H1 (cell line): ENCODE data around the gene CSHL1. TPM values are rescaled to one million over a fixed set of nuclear protein-coding genes. Genes with fewer than 3 reads are reported as not detected.
"Not testable (repeated sequence)": the region's sequence is repeated elsewhere in the genome, so short reads cannot be mapped to it uniquely, and the experiment has no call there.

Experiments
- CTCF ChIA-PET: fragments of 300-600 bp; sonication (Branson Sonifier 250); formaldehyde crosslinking; loops from one replicate; lab custom pipeline; 2021; ENCODE audit not compliant: partially characterized antibody; lab: Charles Lee
- POLR2A ChIA-PET: fragments of 300-600 bp; sonication (Branson Sonifier 250); formaldehyde crosslinking; loops from one replicate; lab custom pipeline; 2021; ENCODE audit warnings: inconsistent platforms; ENCODE audit not compliant: partially characterized antibody; lab: Charles Lee
- DNase-seq, 2 experiments: peaks; one replicate each; pipeline versions ENCODE4 v3.0.0 to v3.0.0-alpha.2; 2010 to 2022; ENCODE audit warnings: low spot score in 2 of 2, low read depth in 1 of 2, mixed read lengths in 1 of 2
- FAIRE-seq: peaks from 2 replicates; lab custom pipeline; 2011; peaks lifted over from hg19 to GRCh38; lab: Jason Lieb, UNC
- H2AFZ ChIP-seq: 2 replicates; pipeline ENCODE4 v1.8.1; 2012; ENCODE audit warnings: low read length, inconsistent platforms
- H2AK5ac ChIP-seq: 2 replicates; pipeline ENCODE4 v1.6.1; 2013; ENCODE audit warnings: low read depth, low read length
- H2BK120ac ChIP-seq: replicated peaks from 2 replicates; pipeline ENCODE3; 2013; ENCODE audit warnings: low read depth, low read length, inconsistent platforms
- H2BK12ac ChIP-seq: 2 replicates; pipeline ENCODE4 v1.6.1; 2013; ENCODE audit warnings: low read depth, low read length
- H2BK15ac ChIP-seq: 2 replicates; pipeline ENCODE4 v1.6.1; 2013; ENCODE audit warnings: low read length
- H2BK20ac ChIP-seq: 2 replicates; pipeline ENCODE4 v1.6.1; 2013; ENCODE audit warnings: low read length
- H2BK5ac ChIP-seq: 2 replicates; pipeline ENCODE4 v1.6.1; 2013; ENCODE audit warnings: low read depth, low read length
- H3K14ac ChIP-seq: 2 replicates; pipeline ENCODE4 v1.6.1; 2013; ENCODE audit warnings: inconsistent platforms; ENCODE audit not compliant: insufficient read length
- H3K18ac ChIP-seq: 2 replicates; pipeline ENCODE4 v1.6.1; 2013; ENCODE audit warnings: low read length; ENCODE audit errors: extremely low read depth
- H3K23ac ChIP-seq: 2 replicates; pipeline ENCODE4 v1.6.1; 2013; ENCODE audit warnings: inconsistent platforms; ENCODE audit not compliant: insufficient read length
- H3K23me2 ChIP-seq: 2 replicates; pipeline ENCODE4 v1.6.1; 2013; ENCODE audit warnings: low read depth, low read length
- H3K27ac ChIP-seq: 2 replicates; pipeline ENCODE4 v1.6.1; 2011; ENCODE audit warnings: low read depth, low read length, inconsistent platforms
- H3K27me3 ChIP-seq, 4 experiments: replicated peaks in 1 of 4; 1 replicate in 1 of 4; 2 replicates in 3 of 4; pipeline versions ENCODE4 v1.6.1 to v1.8.1; 2011 to 2013; ENCODE audit warnings: low read length in 3 of 4, mild to moderate bottlenecking in 3 of 4, inconsistent platforms in 2 of 4, mixed read lengths in 2 of 4, moderate library complexity in 1 of 4; ENCODE audit not compliant: control insufficient read depth in 3 of 4, insufficient read depth in 3 of 4; ENCODE audit errors: extremely low read depth in 1 of 4
- H3K36me3 ChIP-seq, 4 experiments: 2 replicates each; pipeline versions ENCODE4 v1.6.1 to v1.8.1; 2011 to 2013; ENCODE audit warnings: mild to moderate bottlenecking in 4 of 4, low read length in 3 of 4, moderate library complexity in 2 of 4, control low read depth in 1 of 4, inconsistent platforms in 1 of 4; ENCODE audit not compliant: insufficient read depth in 4 of 4, control insufficient read depth in 2 of 4
- H3K4ac ChIP-seq: replicated peaks from 2 replicates; pipeline ENCODE3; 2013; ENCODE audit warnings: low read length, low read depth, mixed read lengths, inconsistent platforms; ENCODE audit not compliant: insufficient read length
- H3K4me1 ChIP-seq, 4 experiments: replicated peaks in 1 of 4; 1 replicate in 1 of 4; 2 replicates in 3 of 4; pipeline versions ENCODE4 v1.6.1 to v1.8.1; 2011 to 2013; ENCODE audit warnings: low read length in 3 of 4, inconsistent platforms in 2 of 4, mixed read lengths in 1 of 4; ENCODE audit not compliant: insufficient read depth in 4 of 4, control insufficient read depth in 3 of 4
- H3K4me2 ChIP-seq, 2 experiments: 2 replicates each; pipeline versions ENCODE4 v1.6.1 to v1.8.1; 2011 to 2013; ENCODE audit warnings: low read depth in 2 of 2, low read length in 2 of 2, control low read depth in 1 of 2, inconsistent platforms in 1 of 2, mild to moderate bottlenecking in 1 of 2; ENCODE audit not compliant: insufficient read depth in 1 of 2
- H3K4me3 ChIP-seq, 4 experiments: fragments of 200-600, 300-600 bp in 1 of 4; sonication (generic), shearing (Covaris generic), sonication (Bioruptor Twin) in 1 of 4; 2 replicates each; pipeline versions ENCODE4 v1.5.1 to v1.8.1; 2011 to 2016; ENCODE audit warnings: low read length in 4 of 4, low read depth in 3 of 4, control low read depth in 2 of 4, inconsistent platforms in 2 of 4, mild to moderate bottlenecking in 2 of 4, mixed read lengths in 1 of 4, moderate library complexity in 1 of 4; ENCODE audit not compliant: insufficient read depth in 2 of 4; ENCODE audit errors: extremely low read depth in 1 of 4
- H3K56ac ChIP-seq: replicated peaks from 2 replicates; pipeline ENCODE3; 2013; ENCODE audit warnings: low read depth, mild to moderate bottlenecking, mixed read lengths, low read length, inconsistent platforms; ENCODE audit not compliant: insufficient read length
- H3K79me1 ChIP-seq: 2 replicates; pipeline ENCODE4 v1.6.1; 2013; ENCODE audit warnings: low read depth, low read length, control low read depth
- H3K79me2 ChIP-seq, 2 experiments: 2 replicates each; pipeline versions ENCODE4 v1.6.1 to v1.8.1; 2012 to 2013; ENCODE audit warnings: low read length in 2 of 2, mild to moderate bottlenecking in 2 of 2, inconsistent platforms in 1 of 2; ENCODE audit not compliant: insufficient read depth in 2 of 2, control insufficient read depth in 1 of 2
- H3K9ac ChIP-seq, 4 experiments: replicated peaks in 1 of 4; 1 replicate in 1 of 4; 2 replicates in 3 of 4; pipeline versions ENCODE4 v1.6.1 to v1.8.1; 2011 to 2013; ENCODE audit warnings: low read depth in 3 of 4, low read length in 3 of 4, control low read depth in 2 of 4, mild to moderate bottlenecking in 2 of 4, moderate library complexity in 2 of 4, inconsistent platforms in 1 of 4; ENCODE audit errors: extremely low read depth in 1 of 4
- H3K9me3 ChIP-seq, 2 experiments: 2 replicates each; pipeline versions ENCODE4 v1.6.1 to v1.8.1; 2012 to 2013; ENCODE audit warnings: mild to moderate bottlenecking in 2 of 2, moderate library complexity in 2 of 2, control low read depth in 1 of 2, inconsistent platforms in 1 of 2, low read depth in 1 of 2, low read length in 1 of 2, mixed read lengths in 1 of 2; ENCODE audit not compliant: insufficient read depth in 2 of 2
- H4K20me1 ChIP-seq, 2 experiments: replicated peaks in 1 of 2; 2 replicates each; pipeline versions ENCODE3 to v1.8.1; 2011 to 2013; ENCODE audit warnings: inconsistent platforms in 2 of 2, low read length in 2 of 2, mild to moderate bottlenecking in 1 of 2; ENCODE audit not compliant: insufficient read depth in 2 of 2, control insufficient read depth in 1 of 2
- H4K5ac ChIP-seq: 2 replicates; pipeline ENCODE4 v1.6.1; 2013; ENCODE audit warnings: low read length, low read depth, mixed read lengths, inconsistent platforms; ENCODE audit not compliant: insufficient read length
- H4K8ac ChIP-seq: 2 replicates; pipeline ENCODE4 v1.8.0; 2013; ENCODE audit warnings: mild to moderate bottlenecking, moderate library complexity, low read length, inconsistent platforms; ENCODE audit not compliant: insufficient read depth; ENCODE audit errors: extremely low read depth
- H4K91ac ChIP-seq: replicated peaks from 2 replicates; pipeline ENCODE3; 2013; ENCODE audit warnings: low read length, mixed read lengths, inconsistent platforms; ENCODE audit not compliant: insufficient read length
- WGBS, 2 experiments: shearing (Covaris generic) in 1 of 2; methylation state at CpG; one replicate each; pipeline versions ENCODE4 v1.1.6 to v1.1.7; 2013 to 2015; ENCODE audit warnings: low lambda C conversion rate in 2 of 2, mixed read lengths in 2 of 2, inconsistent platforms in 1 of 2, low coverage in 1 of 2, missing lambda C conversion rate in 1 of 2; ENCODE audit not compliant: insufficient replicate concordance in 2 of 2, insufficient coverage in 1 of 2, insufficient read length in 1 of 2; ENCODE audit errors: extremely low coverage in 1 of 2, missing lambda C conversion rate in 1 of 2; 5-methylcytosine and 5-hydroxymethylcytosine counted together
- polyA plus RNA-seq, 7 experiments: library from polyadenylated mRNA; depleted of rRNA in 3 of 7; stranded (reverse) in 5 of 7; unstranded in 2 of 7; fragments of >200 nt in 5 of 7; fragments of 200-250 nt in 2 of 7; gene quantifications; 1 replicate in 5 of 7; 2 replicates in 1 of 7; 4 replicates in 1 of 7; pipeline versions ENCODE4 v1.2.1 to v1.2.3, GENCODE V29; 2011 to 2013; ENCODE audit warnings: missing spikeins in 2 of 7, mixed read lengths in 2 of 7
- total RNA-seq: library from RNA; stranded (reverse); fragmentation: NEBNext Ultra II Directional; extraction: Animal tissue kit (Norgen Biotek cat#: 25700); gene quantifications from 2 replicates; pipeline ENCODE4 v1.2.1, GENCODE V29; 2021

The CSHL1 gene
- total and polyA plus RNA-seq, 2 of the 8 experiments (the other 6 are each of a cell fraction or from before 2014, with no cell fraction given) = not detected

DNA sequence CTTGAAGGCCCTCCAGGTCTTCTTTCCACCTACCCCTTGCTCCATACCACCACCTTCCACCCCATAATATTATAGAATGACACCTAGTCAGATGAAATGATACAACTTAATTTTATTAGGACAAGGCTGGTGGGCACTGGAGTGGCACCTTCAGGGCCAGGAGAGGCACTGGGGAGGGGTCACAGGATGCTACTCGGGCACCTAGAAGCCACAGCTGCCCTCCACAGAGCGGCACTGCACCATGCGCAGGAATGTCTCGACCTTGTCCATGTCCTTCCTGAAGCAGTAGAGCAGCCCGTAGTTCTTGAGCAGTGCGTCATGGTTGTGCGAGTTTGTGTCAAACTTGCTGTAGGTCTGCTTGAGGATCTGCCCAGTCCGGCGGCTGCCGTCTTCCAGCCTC is 16.2 kb downstream of the CSHL1 start:
- H4K5ac ChIP-seq, CTCF ChIA-PET, DNase-seq, H3K4me3 ChIP-seq, H3K36me3 ChIP-seq, H2BK5ac ChIP-seq, H4K20me1 ChIP-seq, H2BK12ac ChIP-seq, H2BK15ac ChIP-seq, H4K91ac ChIP-seq, H3K9me3 ChIP-seq, FAIRE-seq, H2BK120ac ChIP-seq, H3K79me1 ChIP-seq, H2AK5ac ChIP-seq, H2BK20ac ChIP-seq, H3K23ac ChIP-seq, H4K8ac ChIP-seq, H3K4me2 ChIP-seq, H3K14ac ChIP-seq, H3K27ac ChIP-seq, H3K79me2 ChIP-seq, H3K27me3 ChIP-seq, H3K18ac ChIP-seq, H3K9ac ChIP-seq, H3K56ac ChIP-seq, H3K4ac ChIP-seq, H3K4me1 ChIP-seq, POLR2A ChIA-PET, H3K23me2 ChIP-seq, H2AFZ ChIP-seq: not testable (repeated sequence)
- WGBS, 2 experiments = 86% methylated on average over 1 of the region's 10 CpGs; no CpG with 5 or more reads in 1 of the 2 experiments

DNA sequence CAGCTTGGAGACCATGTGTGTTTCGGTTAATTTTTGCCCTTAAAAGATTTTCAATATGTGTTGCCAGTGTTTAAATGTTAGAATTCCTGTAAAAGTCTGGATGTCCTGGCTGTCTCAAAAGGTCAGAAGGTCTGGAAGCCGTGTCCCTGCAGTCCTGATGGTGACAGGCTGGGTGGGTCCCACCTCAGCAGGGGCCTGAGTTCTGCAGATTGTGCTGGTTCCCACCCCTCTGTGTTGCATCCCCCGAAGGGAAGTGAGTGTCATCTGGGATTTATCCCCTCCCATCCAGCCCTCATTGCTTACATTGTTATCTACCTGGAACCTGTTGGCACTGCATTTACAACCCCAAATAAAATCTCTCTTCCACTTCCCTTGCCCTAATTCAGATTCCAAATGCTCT is 17.0 kb downstream of the CSHL1 start:
- H3K4me1 ChIP-seq, H3K23me2 ChIP-seq, H3K56ac ChIP-seq, H4K8ac ChIP-seq, H2BK5ac ChIP-seq, H3K4me3 ChIP-seq, H4K5ac ChIP-seq, H4K20me1 ChIP-seq, H2BK12ac ChIP-seq, H3K27ac ChIP-seq, H3K4ac ChIP-seq, H3K23ac ChIP-seq, H2BK120ac ChIP-seq, POLR2A ChIA-PET, H2BK15ac ChIP-seq, H2AFZ ChIP-seq, DNase-seq, H2AK5ac ChIP-seq, H3K14ac ChIP-seq, FAIRE-seq, H3K79me1 ChIP-seq, H3K4me2 ChIP-seq, H3K79me2 ChIP-seq, H3K27me3 ChIP-seq, H3K9ac ChIP-seq, H3K9me3 ChIP-seq, H4K91ac ChIP-seq, H3K18ac ChIP-seq, H2BK20ac ChIP-seq, H3K36me3 ChIP-seq: not testable (repeated sequence)
- CTCF ChIA-PET = interaction anchor here (1.0 to 7.2 kb wide), 2 partner anchors 10 to 12 kb away, joined by 3 to 87 read pairs; no protein-coding TSS in a partner anchor
- 92% methylated on average over 1 of the region's 3 CpGs; no CpG with 5 or more reads in 1 of the 2 experiments for WGBS, 2 experiments
